GM18519 (cell line): ENCODE data around the gene MAB21L2.
"Not testable (repeated sequence)": the region's sequence is repeated elsewhere in the genome, so short reads cannot be mapped to it uniquely, and the experiment has no call there.

ENCODE experiments used
- ATAC-seq: cut with Tn5 transposase; IDR thresholded peaks from one replicate; pipeline ENCODE4 v1.9.1; 2021; ENCODE audit warnings: mild to moderate bottlenecking, moderate library complexity; ENCODE audit not compliant: unreplicated experiment, low FRiP score

MAB21L2 gene

DNA sequence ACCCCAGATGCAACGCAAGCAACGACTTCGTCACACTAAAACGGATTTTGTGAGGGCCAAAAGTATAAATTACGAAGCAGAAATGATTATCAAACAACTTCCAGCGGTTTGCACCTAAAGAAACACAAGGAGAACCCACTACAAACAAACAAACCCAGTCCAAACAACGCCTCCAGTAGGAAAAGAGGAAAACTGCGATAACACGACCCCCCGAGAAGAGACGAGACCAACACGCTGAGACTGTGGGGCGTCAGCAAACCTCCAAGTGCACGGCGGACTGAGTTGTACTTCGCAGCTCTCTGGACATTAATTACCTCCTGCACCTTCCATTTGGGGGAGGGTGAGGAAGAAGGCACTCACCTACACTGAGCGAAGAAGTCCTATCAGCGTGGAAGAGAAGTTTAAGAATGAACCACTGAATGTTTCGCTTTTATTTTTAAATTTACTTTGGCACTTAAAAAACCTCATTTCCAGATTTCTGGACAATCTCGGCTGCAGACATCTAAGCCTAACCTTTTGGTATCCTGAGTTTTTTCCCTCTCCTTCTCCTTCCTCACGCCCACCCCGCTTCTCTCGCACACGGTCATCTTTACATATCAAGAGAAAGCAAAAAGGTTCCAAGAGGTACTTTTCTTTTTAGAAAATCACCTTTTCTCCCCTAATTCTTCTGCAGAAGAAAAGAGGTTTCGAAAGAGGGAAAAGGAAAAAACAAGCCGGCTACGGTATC is at the start of gene MAB21L2:
MAB21L2 (plus strand) TSS at position 6 of the 727 bp plus-strand sequence. CDS start 879 bp downstream, outside the sequence.
- ATAC-seq = no peak

DNA sequence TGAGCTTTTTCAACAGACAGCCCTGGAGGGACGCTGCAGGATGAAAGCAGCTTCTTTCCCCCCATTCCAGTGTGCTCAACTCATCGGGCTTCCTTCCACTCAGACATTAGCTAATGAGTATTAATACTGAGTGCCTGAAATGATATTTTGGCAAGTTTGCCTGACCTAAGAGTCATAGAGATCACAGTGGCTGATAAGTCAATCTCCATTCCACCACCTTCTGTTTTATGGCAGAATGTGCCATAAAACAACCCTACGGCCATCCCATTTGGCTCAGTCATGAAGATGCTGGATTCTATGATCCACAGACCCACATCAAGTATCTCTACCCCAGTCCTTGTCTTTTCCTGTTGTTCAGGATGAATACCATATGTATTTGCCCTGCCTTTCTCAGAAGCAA is 48.3 kb upstream of the MAB21L2 start:
- ATAC-seq = no peak

DNA sequence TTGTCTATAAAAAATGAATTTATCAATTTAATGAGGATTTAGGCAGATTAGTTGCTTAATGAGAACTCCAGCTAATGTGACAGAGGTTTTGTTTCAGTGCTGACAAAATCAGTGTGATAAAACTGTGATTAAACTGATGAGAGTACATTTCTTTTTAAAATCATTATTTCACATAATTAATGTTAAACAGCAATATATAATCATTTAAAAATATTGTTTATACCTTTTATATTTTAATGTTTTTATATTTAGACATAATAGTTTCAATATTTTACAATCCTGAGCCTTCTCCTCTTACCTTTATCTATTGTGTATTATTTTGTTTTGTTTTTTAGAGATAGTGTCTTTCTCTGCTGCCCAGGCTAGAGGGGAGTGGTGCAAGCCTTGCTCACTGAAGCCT is 47.1 kb upstream of the MAB21L2 start:
- no peak for ATAC-seq

DNA sequence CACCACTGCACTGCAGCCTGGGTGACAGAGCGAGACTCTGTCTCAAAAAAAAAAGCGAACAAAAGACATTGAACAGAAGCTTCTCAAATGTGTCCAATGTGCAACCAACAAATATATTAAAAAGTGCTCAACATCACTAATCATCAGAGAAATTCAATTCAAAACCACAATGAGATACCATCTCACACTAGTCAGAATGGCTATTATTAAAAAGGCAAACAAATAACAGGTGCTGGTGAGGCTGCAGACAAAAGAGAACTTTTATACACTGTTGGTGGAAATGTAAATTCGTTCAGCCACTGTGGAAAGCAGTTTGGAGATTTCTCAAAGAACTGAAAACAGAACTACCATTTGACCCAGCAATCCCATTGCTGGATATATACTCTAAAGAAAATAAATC is 44.0 kb upstream of the MAB21L2 start:
- ATAC-seq = not testable (repeated sequence)

DNA sequence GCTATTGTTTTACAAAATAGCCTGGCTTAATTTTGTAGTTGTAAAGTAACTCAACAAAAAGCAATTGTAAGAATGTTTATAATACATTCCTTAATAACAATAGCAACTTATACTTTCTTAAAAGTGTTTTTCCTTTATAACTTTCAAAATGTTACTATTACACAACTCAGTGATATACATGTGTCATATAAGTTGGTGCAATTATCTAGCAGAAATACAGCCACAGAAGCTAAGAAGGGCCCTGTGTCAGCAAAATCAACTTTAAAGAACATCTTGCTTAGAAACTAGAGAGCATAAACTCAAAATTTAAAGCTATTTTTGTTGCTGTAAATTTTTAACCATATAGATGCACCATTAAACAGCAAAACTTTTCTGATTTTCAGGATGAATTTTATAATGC is 41.4 kb upstream of the MAB21L2 start:
- ATAC-seq = no peak

DNA sequence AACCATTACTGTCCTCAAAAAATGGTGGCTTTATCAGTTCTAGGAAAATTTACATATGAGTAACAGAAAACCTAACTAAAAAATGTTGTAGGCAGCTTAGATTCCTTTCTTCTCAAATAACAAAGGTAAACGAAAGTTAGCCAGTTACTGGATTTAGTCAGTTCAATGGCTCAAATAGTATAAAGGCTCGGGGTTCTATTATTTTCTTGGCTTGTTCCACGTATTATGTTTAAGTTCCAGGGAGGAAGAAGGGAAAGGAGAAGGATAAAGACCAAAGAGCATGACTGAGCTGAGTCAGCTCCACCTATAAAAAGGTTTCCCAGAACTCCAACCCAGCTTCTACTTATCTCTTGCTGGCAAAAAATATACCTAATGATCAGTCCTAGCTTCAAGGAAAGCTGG is 41.0 kb upstream of the MAB21L2 start:
- ATAC-seq = no peak

DNA sequence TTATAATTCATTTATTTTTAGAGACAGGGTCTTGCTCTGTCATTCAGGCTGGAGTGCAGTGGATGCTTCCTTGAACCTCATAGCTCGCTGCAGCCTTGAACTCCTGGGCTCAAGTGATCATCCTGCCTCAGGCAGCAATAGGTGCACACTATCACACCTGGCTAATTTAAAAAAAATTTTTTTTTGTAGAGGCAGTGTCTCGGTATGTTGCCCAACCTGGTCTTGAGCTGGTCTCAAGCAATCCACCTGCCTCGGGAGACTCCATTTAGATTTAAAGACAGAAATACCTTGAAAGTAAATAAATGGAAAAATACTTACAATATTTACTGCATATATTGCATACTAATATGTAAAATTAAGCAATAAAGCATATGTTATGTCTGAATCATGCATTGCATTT is 40.3 kb upstream of the MAB21L2 start:
- ATAC-seq = no peak

DNA sequence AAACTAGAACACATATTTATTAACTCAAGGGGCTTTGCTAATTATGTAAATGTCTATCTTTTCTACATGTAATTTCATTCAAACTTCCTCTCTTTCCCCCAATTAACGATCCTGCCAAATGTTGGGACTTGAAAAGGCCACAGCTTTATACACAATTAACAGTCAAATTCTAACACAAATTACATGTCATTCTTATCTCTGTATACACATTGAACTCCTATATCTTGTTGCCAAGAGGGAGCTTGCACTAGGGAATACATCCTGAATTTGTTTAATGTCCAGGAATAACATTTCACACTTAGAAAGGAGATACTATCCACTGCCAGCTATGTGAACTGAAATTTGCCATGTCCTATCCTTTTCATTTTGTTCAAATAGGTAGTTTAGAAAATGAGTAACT is 38.9 kb upstream of the MAB21L2 start:
- ATAC-seq = no peak

DNA sequence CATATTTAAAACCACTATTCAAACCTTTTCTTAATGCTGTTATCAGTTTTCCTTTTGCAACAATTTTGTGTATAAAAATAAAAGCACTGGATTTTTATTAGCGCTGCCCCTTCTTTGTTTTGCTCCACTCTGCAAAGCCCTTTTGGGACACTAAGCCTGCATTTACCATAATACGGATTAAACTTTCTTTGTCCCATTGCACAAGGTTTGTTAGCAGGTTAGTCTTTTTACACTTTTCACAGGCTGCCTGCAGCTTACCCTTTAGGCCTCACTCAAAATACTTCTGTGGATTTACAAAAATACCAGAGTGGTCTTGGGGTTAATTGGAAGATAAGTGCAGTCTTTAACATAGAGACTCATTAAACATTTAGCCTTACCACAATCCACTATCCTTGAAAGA is 35.7 kb upstream of the MAB21L2 start:
- ATAC-seq = no peak

DNA sequence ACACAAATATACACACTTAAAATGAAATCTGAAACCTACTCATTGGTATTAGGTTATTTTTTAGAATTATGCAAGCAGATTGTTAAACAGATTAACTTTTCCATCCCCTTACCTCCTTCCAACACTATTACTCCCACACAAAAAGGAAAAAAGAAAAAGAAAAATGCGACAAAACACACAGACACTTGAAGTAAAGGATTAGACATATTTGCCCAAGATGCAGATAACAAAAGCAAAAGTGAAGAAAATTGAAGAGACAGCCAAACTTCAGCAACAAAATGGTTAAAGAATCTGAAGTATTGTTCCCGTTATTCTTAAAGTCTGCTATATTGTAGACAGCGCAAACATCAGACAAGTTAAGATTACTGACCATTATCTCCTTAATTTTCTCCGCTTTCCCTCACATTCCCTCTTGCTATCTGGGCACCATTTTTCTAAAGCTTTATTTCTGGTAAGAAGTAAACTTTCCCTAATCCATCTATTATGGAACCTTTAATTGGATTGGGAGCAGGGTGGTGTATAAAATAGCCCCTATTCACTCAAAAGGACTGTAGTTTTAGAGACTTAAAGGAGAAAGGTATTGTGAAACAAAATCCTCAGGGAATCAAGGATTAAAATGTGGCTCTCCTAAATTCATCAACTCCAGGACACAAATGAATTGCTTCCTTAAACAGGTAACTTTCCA is 34.7 kb upstream of the MAB21L2 start:
- ATAC-seq = no peak

DNA sequence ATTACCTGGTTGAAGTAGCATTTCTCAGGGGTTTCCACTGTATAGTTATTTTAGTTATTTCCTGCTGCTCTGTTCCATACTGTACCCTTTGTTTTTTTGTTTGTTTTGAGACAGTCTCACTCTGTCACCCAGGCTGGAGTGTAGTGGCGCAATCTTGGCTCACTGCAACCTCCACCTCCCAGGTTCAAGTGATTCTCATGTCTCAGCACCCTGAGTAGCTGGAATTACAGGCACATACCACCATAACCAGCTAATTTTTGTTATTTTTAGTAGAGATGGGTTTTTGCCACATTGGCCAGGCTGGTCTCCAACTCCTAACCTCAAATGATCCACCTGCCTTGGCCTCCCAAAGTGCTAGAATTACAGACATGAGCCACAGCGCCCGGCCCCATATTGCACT is 24.1 kb upstream of the MAB21L2 start:
- not testable (repeated sequence) for ATAC-seq

DNA sequence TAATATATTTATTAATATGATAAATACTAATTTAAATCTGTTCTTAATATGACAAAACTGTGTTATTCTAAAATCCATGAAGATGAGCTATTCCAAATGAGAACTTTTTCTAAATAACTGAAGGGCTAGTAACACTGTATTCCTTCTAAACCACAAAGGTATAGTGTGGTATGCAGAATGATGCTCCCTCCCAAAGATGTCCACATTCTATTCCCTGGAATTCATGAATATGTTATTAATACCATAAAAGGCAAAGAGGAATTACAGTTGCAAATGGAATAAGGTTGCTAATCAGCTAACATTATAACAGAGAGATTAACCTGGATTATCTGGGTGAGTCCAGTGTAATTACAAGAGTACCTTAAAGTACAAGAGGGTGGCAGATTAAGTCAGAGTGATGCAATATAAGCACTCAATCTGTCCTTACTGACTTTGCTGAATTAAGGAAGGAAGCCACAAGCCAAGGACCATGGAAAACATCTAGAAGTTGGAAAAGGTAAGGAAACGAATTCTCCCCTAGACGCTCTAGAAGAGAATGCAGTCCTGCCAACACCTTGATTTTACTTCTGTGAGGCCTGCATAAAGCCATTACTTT is 20.7 kb upstream of the MAB21L2 start:
- ATAC-seq = no peak

DNA sequence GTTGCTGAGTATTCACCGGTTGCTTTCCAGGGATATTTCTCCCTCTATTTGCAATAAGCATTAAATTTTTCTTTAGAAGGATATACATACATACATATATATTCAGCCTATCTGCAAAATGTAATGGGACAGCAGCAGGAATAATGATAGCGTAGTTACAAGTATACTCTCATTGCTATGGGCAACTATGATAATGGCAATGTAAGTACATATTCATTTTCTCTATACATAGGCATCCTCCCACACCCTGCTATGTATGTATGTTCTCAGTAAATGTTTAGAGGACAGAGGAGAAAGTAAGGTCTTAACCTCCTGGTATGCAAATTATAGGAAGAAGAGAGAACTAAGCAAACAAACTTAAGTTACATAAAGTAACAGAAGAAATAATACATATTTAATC is 19.7 kb upstream of the MAB21L2 start:
- ATAC-seq = no peak

DNA sequence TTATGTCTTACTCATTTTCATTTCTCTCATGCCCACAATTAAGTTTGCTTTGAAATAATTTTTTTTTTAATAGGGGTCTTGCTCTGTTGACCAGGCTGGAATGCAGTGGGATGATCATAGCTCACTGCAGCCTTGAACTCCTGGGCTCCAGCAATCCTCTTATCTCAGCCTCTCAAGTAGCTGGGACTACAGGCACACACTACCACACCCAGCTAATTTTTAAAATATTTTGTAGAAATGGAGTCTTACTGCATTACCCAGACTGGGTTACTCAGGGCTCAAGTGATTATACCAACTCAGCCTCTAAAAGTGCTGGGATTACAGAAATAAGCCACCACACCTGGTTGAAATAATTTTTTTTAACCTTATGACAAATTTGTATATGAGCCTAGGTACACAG is 19.2 kb upstream of the MAB21L2 start:
- no peak for ATAC-seq

DNA sequence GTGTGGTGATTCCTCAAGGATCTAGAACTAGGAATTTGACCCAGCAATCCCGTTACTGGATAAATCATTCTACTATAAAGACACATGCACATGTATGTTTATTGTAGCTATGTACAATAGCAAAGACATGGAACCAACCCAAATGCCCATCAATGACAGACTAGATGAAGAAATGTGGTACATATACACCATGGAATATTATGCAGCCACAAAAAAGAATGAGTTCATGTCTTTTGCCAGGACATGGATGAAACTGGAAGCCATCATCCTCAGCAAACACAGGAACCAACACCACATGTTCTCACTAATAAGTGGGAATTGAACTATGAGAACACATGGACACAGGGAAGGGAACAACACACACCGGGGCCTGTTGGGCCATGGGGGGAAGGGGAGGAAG is 17.0 kb upstream of the MAB21L2 start:
- ATAC-seq = not testable (repeated sequence)

DNA sequence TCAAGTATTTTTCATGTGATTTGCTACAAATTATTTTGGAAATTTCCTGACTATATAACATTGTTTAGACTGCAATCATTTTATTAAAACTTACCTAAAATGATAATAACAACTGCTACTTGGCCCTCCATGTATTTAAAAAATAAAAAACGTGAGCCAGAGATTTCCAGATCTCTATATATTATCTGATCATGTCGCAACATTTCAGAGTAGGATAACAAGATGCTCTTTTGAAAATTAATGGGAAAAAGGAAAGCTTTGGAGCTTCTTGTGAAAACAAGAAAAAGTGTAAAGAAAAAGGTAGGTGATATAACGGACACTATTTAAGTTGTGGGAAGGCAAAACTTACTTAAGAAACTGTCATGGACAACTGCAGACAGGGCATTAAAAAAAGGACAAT is 14.9 kb upstream of the MAB21L2 start:
- ATAC-seq = no peak

DNA sequence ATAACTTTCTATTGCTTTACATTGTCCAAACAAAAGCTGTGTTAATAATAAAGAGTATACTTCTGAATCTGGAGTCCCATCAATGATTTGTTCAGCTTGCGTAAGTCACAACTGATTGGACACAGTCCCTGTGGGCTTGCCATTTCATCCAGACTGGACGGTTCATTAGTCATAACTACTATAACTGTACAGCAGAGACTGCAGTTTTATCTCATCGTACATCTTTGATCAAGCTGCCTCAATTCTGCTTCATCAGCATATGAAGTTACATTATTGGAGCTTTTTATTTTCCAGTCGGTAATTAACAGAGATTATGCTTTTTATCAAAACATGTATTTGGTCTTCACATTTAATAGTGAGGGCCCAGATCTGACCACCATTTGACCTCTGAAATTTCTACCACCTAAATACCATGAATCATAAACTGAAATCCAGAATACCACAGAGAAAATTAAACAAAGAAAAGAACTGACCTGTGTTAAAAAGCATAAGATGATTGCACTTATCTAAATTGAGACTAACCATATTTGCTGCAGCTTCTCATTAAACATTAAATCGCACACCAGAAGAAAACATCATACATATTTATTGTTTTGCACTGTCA is 12.5 kb upstream of the MAB21L2 start:
- ATAC-seq = no peak

DNA sequence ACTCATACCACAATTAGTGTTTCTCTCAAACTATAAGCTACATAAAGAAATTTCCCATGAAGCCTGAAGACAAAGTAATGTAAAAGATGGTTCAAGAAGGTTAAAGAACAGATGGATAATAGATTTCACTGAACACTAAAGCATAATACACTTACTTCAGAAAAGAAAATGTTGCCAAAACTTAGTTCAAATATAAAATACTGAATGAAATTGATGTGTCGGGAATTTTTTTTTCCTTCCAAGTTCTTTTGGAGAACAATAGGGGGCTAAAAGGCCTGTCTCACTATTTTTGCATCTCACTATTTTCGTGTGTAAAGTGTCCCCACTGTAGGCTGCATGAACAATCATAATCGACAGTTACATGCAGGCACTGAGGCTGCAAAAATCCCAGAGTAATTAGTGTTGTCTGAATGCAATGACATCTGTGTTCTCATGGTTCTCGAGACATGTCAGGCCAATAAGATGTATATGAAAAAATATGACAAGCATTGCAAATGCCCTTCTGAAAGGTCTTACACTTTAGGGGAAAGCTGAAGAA is 11.9 kb upstream of the MAB21L2 start:
- ATAC-seq = no peak

DNA sequence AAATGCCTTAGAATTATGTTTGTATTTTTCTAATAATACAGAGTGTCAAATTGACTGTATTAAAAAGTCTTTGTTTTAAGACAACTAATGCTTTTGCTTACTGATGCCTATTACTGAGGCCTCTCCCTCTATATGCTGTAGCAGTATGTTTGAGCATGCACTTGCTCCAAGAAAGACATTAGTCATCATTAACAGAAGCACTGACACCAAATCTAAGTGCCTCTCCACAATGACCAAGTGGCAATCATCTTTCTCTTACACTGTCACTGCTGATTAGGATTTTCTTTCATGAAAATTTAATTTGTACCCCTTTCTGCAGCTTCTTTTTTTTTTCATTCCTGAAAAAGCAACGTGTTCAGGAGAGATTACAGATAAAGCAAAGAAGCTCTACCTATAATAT is 11.1 kb upstream of the MAB21L2 start:
- no peak for ATAC-seq

DNA sequence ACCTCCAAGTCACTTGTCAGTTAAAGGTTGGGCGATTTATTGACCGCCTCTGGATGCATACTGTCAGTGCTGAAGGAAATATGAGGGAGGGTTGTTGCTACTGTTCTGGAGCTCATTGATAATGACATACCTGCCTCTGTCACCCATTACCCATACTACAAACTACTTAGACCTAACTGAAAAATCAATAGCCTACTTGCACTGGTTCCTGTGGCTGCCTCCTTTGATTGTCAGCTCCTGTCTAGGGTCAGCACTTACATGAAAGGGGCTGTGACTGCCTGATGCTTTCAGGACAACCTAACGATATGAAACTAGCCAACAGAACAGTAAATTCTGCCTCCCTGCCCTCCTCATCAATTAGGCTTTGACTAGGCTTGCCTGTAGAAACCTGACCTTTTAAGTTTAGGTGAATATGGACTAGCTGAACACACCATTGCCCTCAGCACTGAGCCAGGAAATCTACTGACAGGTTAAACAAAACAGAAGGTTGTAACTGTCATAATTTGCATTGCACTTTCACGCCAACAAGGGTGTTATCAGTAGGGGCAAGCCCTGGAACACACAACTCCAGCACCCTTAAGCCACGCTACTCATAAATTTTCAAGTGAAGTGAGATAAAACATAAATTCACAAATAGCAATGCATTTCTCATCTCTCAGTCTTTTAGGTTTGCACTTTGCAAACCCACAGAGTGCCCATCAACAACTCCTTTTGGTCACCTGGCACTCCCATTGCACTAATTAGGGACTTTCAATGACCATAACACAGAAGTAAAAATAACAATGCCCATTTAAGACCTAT is 9.0 kb upstream of the MAB21L2 start:
- no peak for ATAC-seq
